ENCODE measurements around the gene TXNDC17. TPM values are rescaled to one million over a fixed set of nuclear protein-coding genes. Genes with fewer than 3 reads are reported as not detected.

The TXNDC17 gene
- total and polyA plus RNA-seq, 2 of the 8 experiments (the other 6 are each of a cell fraction or from before 2014, with no cell fraction given), result 182 to 410 TPM

- no peak overlapping the region for H4K91ac ChIP-seq (replicated peaks; ENCODE audit: insufficient read length, low read length)
- 88% methylated on average over 7 of the region's 7 CpGs; no CpG with 5 or more reads in 1 of the 2 experiments for WGBS, 2 experiments (ENCODE audit: extremely low coverage in 1 of 2, insufficient coverage in 1 of 2, insufficient read length in 1 of 2, insufficient replicate concordance in 2 of 2, low coverage in 1 of 2, low lambda C conversion rate in 2 of 2, missing lambda C conversion rate in 1 of 2)
- no peak for DNase-seq (ENCODE audit: low read depth in 1 of 2, low spot score in 2 of 2)
Observed at GRCh38 chr17:6684460-6684783, 43.6 kb downstream of the TXNDC17 start.

More at GRCh38 chr17:6684460-6684783, 43.6 kb downstream of the TXNDC17 start:
- no peak overlapping the region for H2BK5ac ChIP-seq (ENCODE audit: low read depth, low read length)
- no peak for FAIRE-seq
- H2BK120ac ChIP-seq (replicated peaks; ENCODE audit: low read depth, low read length), result no peak overlapping the region
- H3K27me3 ChIP-seq (replicated peaks in 1 of 4; ENCODE audit: control insufficient read depth in 3 of 4, extremely low read depth in 1 of 4, insufficient read depth in 3 of 4, low read length in 3 of 4), result no peaks in the 10 kb centered on the region; a peak in 1 of 7 replicates
- no peak overlapping the region for H3K4me2 ChIP-seq (ENCODE audit: insufficient read depth in 1 of 2, low read depth in 2 of 2, low read length in 2 of 2)
- no peak overlapping the region for H3K4me3 ChIP-seq (ENCODE audit: extremely low read depth in 1 of 4, insufficient read depth in 2 of 4, low read depth in 3 of 4, low read length in 4 of 4)
- no peaks in the 10 kb centered on the region for H4K20me1 ChIP-seq (replicated peaks in 1 of 2; ENCODE audit: control insufficient read depth in 1 of 2, insufficient read depth in 2 of 2, low read length in 2 of 2)
- no peak overlapping the region for H4K8ac ChIP-seq (ENCODE audit: extremely low read depth, insufficient read depth, low read length)
- no peaks in the 10 kb centered on the region for H3K36me3 ChIP-seq (ENCODE audit: control insufficient read depth in 2 of 4, insufficient read depth in 4 of 4, low read length in 3 of 4)
- H3K9me3 ChIP-seq (ENCODE audit: insufficient read depth in 2 of 2, low read depth in 1 of 2, low read length in 1 of 2), result no peaks in the 10 kb centered on the region
- no peak overlapping the region for H2AK5ac ChIP-seq (ENCODE audit: low read depth, low read length)
- no peak overlapping the region for H2BK12ac ChIP-seq (ENCODE audit: low read depth, low read length)
- H4K5ac ChIP-seq (ENCODE audit: insufficient read length, low read depth, low read length), result no peak overlapping the region
- H3K18ac ChIP-seq (ENCODE audit: extremely low read depth, low read length), result no peak overlapping the region
- ChIA-PET CTCF (ENCODE audit: partially characterized antibody) (interaction anchor here (0.8 to 2.1 kb wide), 5 partner anchors 18 to 320 kb away, joined by 3 to 5 read pairs (median 4); partner anchors contain the start of gene SLC13A5), POLR2A (ENCODE audit: partially characterized antibody) (interaction anchor here (0.6 kb wide), 1 partner anchor 163 kb away, joined by 4 read pairs; no protein-coding TSS in a partner anchor)
- no peak overlapping the region for H2AFZ ChIP-seq (ENCODE audit: low read length)
- no peak overlapping the region for H3K23ac ChIP-seq (ENCODE audit: insufficient read length)
- H3K9ac ChIP-seq (replicated peaks in 1 of 4; ENCODE audit: extremely low read depth in 1 of 4, low read depth in 3 of 4, low read length in 3 of 4), result no peak overlapping the region
- no peak overlapping the region for H2BK15ac ChIP-seq (ENCODE audit: low read length)
- H3K4me1 ChIP-seq (replicated peaks in 1 of 4; ENCODE audit: control insufficient read depth in 3 of 4, insufficient read depth in 4 of 4, low read length in 3 of 4), result no peaks in the 10 kb centered on the region; a peak in 1 of 7 replicates
- H3K27ac ChIP-seq (ENCODE audit: low read depth, low read length), result no peak overlapping the region
- H3K14ac ChIP-seq (ENCODE audit: insufficient read length), result no peak overlapping the region
- no peak overlapping the region for H2BK20ac ChIP-seq (ENCODE audit: low read length)
- H3K56ac ChIP-seq (replicated peaks; ENCODE audit: insufficient read length, low read depth, low read length), result no peak overlapping the region
- no peaks in the 10 kb centered on the region for H3K23me2 ChIP-seq (ENCODE audit: low read depth, low read length)
- H3K4ac ChIP-seq (replicated peaks; ENCODE audit: insufficient read length, low read depth, low read length), result no peak overlapping the region
- H3K79me2 ChIP-seq (ENCODE audit: control insufficient read depth in 1 of 2, insufficient read depth in 2 of 2, low read length in 2 of 2), result no peaks in the 10 kb centered on the region
- H3K79me1 ChIP-seq (ENCODE audit: low read depth, low read length), result no peaks in the 10 kb centered on the region
